GM12878 (cell line): Measurements from ENCODE around the gene RGP1. TPM values are rescaled to one million over a fixed set of nuclear protein-coding genes. Genes with fewer than 3 reads are reported as not detected.

Experiments
- ATAC-seq: fragments of 200-7000 bp; cut with Tn5 transposase; 3 replicates; pipeline ENCODE4 v1.9.1; 2020; ENCODE audit warnings: mild to moderate bottlenecking, moderate library complexity
- BruUV-seq: library from RNA; stranded (reverse); fragments of 400-500 nt; replicated peaks from 2 replicates; lab custom pipeline; 2021; lab: Mats Ljungman, UMichigan
- CTCF ChIA-PET: fragments of 300-600 bp; sonication (Branson Sonifier 250); formaldehyde crosslinking; extraction: SDS; loops from one replicate; lab custom pipeline; 2021; ENCODE audit warnings: inconsistent platforms; lab: Yijun Ruan, JAX
- POLR2A ChIA-PET: fragments of 350-600 bp; formaldehyde crosslinking; extraction: SDS; loops from one replicate; lab custom pipeline; 2021; ENCODE audit warnings: inconsistent platforms; lab: Charles Lee
- RAD21 ChIA-PET: fragments of 300-600 bp; sonication (Branson Sonifier 250); formaldehyde crosslinking; loops from one replicate; lab custom pipeline; 2023; ENCODE audit warnings: antibody characterized with exemption; ENCODE audit not compliant: unreplicated experiment; lab: Charles Lee
- SMC1A ChIA-PET: fragments of 300-600 bp; sonication (Branson Sonifier 250); formaldehyde crosslinking; loops from one replicate; lab custom pipeline; 2023; ENCODE audit not compliant: unreplicated experiment, uncharacterized antibody; lab: Charles Lee
- DNase-seq: peaks from one replicate; pipeline ENCODE4 v3.0.0-alpha.2; 2011; ENCODE audit warnings: low read depth, low spot score
- FAIRE-seq: peaks from 3 replicates; lab custom pipeline; 2011; peaks lifted over from hg19 to GRCh38; lab: Jason Lieb, UNC
- H2AFZ ChIP-seq: 2 replicates; pipeline ENCODE4 v1.6.0; 2011; ENCODE audit warnings: low read depth, low read length, control low read depth; ENCODE audit not compliant: control insufficient read depth
- H3K27ac ChIP-seq: 2 replicates; pipeline ENCODE4 v1.5.1; 2011; ENCODE audit warnings: control low read depth; ENCODE audit not compliant: control insufficient read depth, insufficient read depth
- H3K27me3 ChIP-seq, 2 experiments: replicated peaks in 1 of 2; 2 replicates each; pipeline versions ENCODE4 v1.6.0 to v1.6.1; 2011; ENCODE audit warnings: low read length in 1 of 2; ENCODE audit not compliant: control insufficient read depth in 2 of 2, insufficient read depth in 2 of 2
- H3K36me3 ChIP-seq, 2 experiments: 2 replicates each; pipeline ENCODE4 v1.5.1; 2011; ENCODE audit warnings: low read length in 1 of 2; ENCODE audit not compliant: control insufficient read depth in 2 of 2, insufficient read depth in 2 of 2
- H3K4me1 ChIP-seq: 2 replicates; pipeline ENCODE4 v1.6.1; 2011; ENCODE audit warnings: mild to moderate bottlenecking, low read length, moderate library complexity, mixed read lengths; ENCODE audit not compliant: control insufficient read depth, insufficient read depth
- H3K4me2 ChIP-seq: 2 replicates; pipeline ENCODE4 v1.6.0; 2011; ENCODE audit warnings: control low read depth; ENCODE audit not compliant: control insufficient read depth, insufficient read depth
- H3K4me3 ChIP-seq: fragments of 200-600 bp; sonication (generic); 2 replicates; pipeline ENCODE4 v1.5.1; 2016
- H3K79me2 ChIP-seq: 2 replicates; pipeline ENCODE4 v1.6.0; 2011; ENCODE audit warnings: low read length; ENCODE audit not compliant: control insufficient read depth, insufficient read depth
- H3K9ac ChIP-seq: 2 replicates; pipeline ENCODE4 v1.8.0; 2011; ENCODE audit warnings: low read length, control low read depth, mixed read lengths; ENCODE audit not compliant: control insufficient read depth, insufficient read depth
- H3K9me3 ChIP-seq: replicated peaks from 3 replicates; pipeline ENCODE4 v1.5.1; 2011; ENCODE audit warnings: mild to moderate bottlenecking, low read length; ENCODE audit not compliant: control insufficient read depth, insufficient read depth
- H4K20me1 ChIP-seq: 2 replicates; pipeline ENCODE4 v1.6.0; 2011; ENCODE audit not compliant: control insufficient read depth, insufficient read depth
- ATF7 ChIP-seq: fragments of 450-650 bp; IDR thresholded peaks from 2 replicates; pipeline ENCODE4 v1.6.1; 2016; ENCODE audit warnings: low read depth, mild to moderate bottlenecking
- CUX1 ChIP-seq: IDR thresholded peaks from 2 replicates; pipeline ENCODE4 v1.6.1; 2012; ENCODE audit warnings: improper control_type of control experiment, low read depth, low read length; ENCODE audit not compliant: insufficient replicate concordance
- HCFC1 ChIP-seq: fragments of 150-350 bp; IDR thresholded peaks from 2 replicates; pipeline ENCODE4 v1.6.1; 2014; ENCODE audit warnings: low read length
- PAX8 ChIP-seq: fragments of 450-650 bp; IDR thresholded peaks from 2 replicates; pipeline ENCODE4 v1.6.1; 2017; ENCODE audit warnings: mild to moderate bottlenecking, moderate library complexity
- STAT3 ChIP-seq: IDR thresholded peaks from 2 replicates; pipeline ENCODE4 v1.6.1; 2011; ENCODE audit warnings: low read depth, low read length, improper control_type of control experiment
- WGBS: methylation state at CpG from one replicate; pipeline ENCODE4 v1.1.6; 2016; ENCODE audit warnings: low lambda C conversion rate; ENCODE audit not compliant: insufficient replicate concordance, insufficient coverage; ENCODE audit errors: missing lambda C conversion rate; 5-methylcytosine and 5-hydroxymethylcytosine counted together
- in situ Hi-C: fragments of 300-500 bp; cut with MboI; formaldehyde crosslinking; loops from 9 replicates; pipeline ENCODE4 v1.14.3; 2018; ENCODE audit warnings: mixed read lengths
- intact Hi-C: fragments of 100-400 bp; cut with micrococcal nuclease; formaldehyde crosslinking; loops from one replicate; pipeline ENCODE4 v1.14.2; 2022; ENCODE audit not compliant: unreplicated experiment
- polyA plus RNA-seq, 11 experiments: library from polyadenylated mRNA; depleted of rRNA in 4 of 11; unstranded in 6 of 11; stranded (reverse) in 5 of 11; fragments of >200 nt; fragmentation: Nextera tagmentation in 4 of 11; fragmentation: Illumina TruSeq in 1 of 11; extraction: Ambion mirVana in 4 of 11; extraction: Trizol in 1 of 11; gene quantifications; 1 replicate in 1 of 11; 2 replicates in 10 of 11; pipeline versions ENCODE4 v1.2.1 to v1.2.3, GENCODE V29; 2011 to 2016; ENCODE audit warnings: inconsistent platforms in 2 of 11, missing spikeins in 2 of 11, low read depth in 1 of 11
- total RNA-seq, 4 experiments: library from RNA; depleted of rRNA in 3 of 4; stranded (reverse); fragments of >200 nt in 3 of 4; fragmentation: Illumina TruSeq in 1 of 4; extraction: Trizol in 1 of 4; gene quantifications; 2 replicates each; pipeline versions ENCODE4 v1.2.1 to v1.2.3, GENCODE V29; 2013 to 2021
- TF ChIP-seq, protein P1 (sequence below): fragments of 450-650 bp; IDR thresholded peaks from 2 replicates; pipeline ENCODE4 v1.6.1; 2017; ENCODE audit warnings: mild to moderate bottlenecking

RGP1 gene
- total and polyA plus RNA-seq, 10 of the 15 experiments (the other 5 are each of a cell fraction or from before 2014, with no cell fraction given): 0.44 to 14.9 (median 7.4) TPM

DNA sequence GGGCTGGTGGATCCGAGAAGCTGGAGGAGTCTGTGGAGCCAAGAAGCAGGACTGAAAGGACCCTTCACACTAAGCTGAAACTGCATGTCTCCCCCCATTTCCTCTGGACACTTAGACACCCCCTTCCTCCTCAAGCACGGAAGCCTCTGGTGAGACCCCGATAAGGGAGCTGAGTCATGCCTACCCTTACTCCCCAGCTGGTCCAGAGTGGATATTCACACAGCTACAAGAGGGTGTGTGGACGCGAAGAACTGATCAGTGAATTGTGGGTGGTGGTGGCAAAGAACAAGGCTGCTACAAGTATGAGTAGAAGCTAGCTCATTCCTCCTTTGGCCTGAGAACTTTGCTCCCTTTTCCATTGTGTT lies 21.4 kb upstream of the RGP1 start:
- peak overlapping the region; percentile 93 for H3K4me3 ChIP-seq
- no peaks in the 10 kb centered on the region for H4K20me1 ChIP-seq
- in situ Hi-C loops: loop anchor here (5.0 kb wide), 1 partner anchor 120 kb away; the partner anchor contains the start of gene TESK1
- POLR2A ChIA-PET: interaction anchor here (0.5 to 8.1 kb wide), 17 partner anchors 12 to 124 kb away, joined by 3 to 163 read pairs (median 8); partner anchors contain the start of genes ARHGEF39, CCDC107, GBA2 and HINT2
- SMC1A ChIA-PET: interaction anchor here (0.7 to 8.0 kb wide), 25 partner anchors 8 to 155 kb away, joined by 3 to 145 read pairs (median 6); partner anchors contain the start of genes ARHGEF39, CCDC107, GBA2 and MSMP
- no peaks in the 10 kb centered on the region for H3K27me3 ChIP-seq
- TF ChIP-seq STAT3: no peak
- TF ChIP-seq CUX1: no peak
- TF ChIP-seq HCFC1: peak; percentile 18; the same call in 1 of the 2 replicates
- TF ChIP-seq PAX8: no peak
- TF ChIP-seq, protein P1, sequence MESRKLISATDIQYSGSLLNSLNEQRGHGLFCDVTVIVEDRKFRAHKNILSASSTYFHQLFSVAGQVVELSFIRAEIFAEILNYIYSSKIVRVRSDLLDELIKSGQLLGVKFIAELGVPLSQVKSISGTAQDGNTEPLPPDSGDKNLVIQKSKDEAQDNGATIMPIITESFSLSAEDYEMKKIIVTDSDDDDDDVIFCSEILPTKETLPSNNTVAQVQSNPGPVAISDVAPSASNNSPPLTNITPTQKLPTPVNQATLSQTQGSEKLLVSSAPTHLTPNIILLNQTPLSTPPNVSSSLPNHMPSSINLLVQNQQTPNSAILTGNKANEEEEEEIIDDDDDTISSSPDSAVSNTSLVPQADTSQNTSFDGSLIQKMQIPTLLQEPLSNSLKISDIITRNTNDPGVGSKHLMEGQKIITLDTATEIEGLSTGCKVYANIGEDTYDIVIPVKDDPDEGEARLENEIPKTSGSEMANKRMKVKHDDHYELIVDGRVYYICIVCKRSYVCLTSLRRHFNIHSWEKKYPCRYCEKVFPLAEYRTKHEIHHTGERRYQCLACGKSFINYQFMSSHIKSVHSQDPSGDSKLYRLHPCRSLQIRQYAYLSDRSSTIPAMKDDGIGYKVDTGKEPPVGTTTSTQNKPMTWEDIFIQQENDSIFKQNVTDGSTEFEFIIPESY: no peak
- no peak for TF ChIP-seq ATF7
- peak overlapping the region; percentile 92 for H3K27ac ChIP-seq
- H3K9me3 ChIP-seq: no peaks in the 10 kb centered on the region
- peak overlapping the region; percentile 99 for H3K4me2 ChIP-seq
- RAD21 ChIA-PET: interaction anchor here (0.6 to 8.6 kb wide), 22 partner anchors 9 to 612 kb away, joined by 3 to 133 read pairs (median 5); partner anchors contain the start of genes ARHGEF39, ATOSB, CCDC107 and CD72
- ATAC-seq (no peak), FAIRE-seq (no peak), DNase-seq (no peak)
- WGBS: 50% methylated on average over 5 of the region's 5 CpGs
- H2AFZ ChIP-seq: no peak overlapping the region
- peaks cover 65% of the 10 kb centered on the region for H3K79me2 ChIP-seq
- H3K9ac ChIP-seq: peak overlapping the region; percentile 90
- BruUV-seq: no TSS peak
- peaks cover 18 to 24% of the 10 kb centered on the region in 2 experiments for H3K36me3 ChIP-seq
- CTCF ChIA-PET: interaction anchor here (0.6 to 9.5 kb wide), 35 partner anchors 8 to 174 kb away, joined by 3 to 183 read pairs (median 6); partner anchors contain the start of genes ARHGEF39, CCDC107, GBA2 and HINT2
- intact Hi-C loops: loop anchor here (2.0 to 10.0 kb wide), 2 partner anchors 69 to 653 kb away; partner anchors contain the start of genes CCDC107, FANCG, RMRP and VCP
- peaks cover 23% of the 10 kb centered on the region for H3K4me1 ChIP-seq
